Fibroblast of pulmonary artery (primary cell): ENCODE measurements around the gene FAM83F.

ENCODE experiments used
- DNase-seq: peaks from one replicate; pipeline ENCODE4 v3.0.0-alpha.2; 2010; ENCODE audit warnings: low read depth
- H3K4me3 ChIP-seq: replicated peaks from 2 replicates; pipeline ENCODE4 v1.5.1; 2011; ENCODE audit warnings: low read depth, mild to moderate bottlenecking, control low read depth, low read length, moderate library complexity
- CTCF ChIP-seq: IDR thresholded peaks from 2 replicates; pipeline ENCODE4 v1.5.1; 2011; ENCODE audit warnings: mild to moderate bottlenecking, control low read depth, low read length, inconsistent platforms; ENCODE audit errors: missing control alignments

Gene FAM83F

DNA sequence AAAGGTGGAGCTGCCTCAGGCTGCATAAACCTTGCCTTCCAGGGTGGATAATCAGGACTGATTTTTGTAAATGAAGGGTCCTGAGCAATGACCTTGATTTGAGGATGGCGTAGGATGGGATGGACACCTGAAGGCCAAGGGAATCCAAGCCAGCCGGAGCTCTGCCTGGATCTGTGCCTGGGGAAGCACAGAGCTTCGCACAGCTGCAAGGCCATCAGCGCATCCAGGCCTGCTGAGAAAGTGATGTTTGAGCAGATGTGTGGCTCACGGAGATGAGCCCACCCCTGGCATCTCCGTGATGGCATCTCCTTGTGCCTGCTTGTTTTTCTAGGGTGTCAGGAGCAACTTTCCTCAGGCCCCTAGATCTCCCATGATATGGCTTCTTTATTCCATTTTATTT, 23.3 kb downstream of the FAM83F start:
- no peak for TF ChIP-seq CTCF
- H3K4me3 ChIP-seq: no peak overlapping the region

GRCh38 chr22:40019100-40019499, 24.3 kb downstream of the FAM83F start:
- no peak for DNase-seq
- TF ChIP-seq CTCF: no peak
- H3K4me3 ChIP-seq: no peak overlapping the region

More for the DNA sequence above, 23.3 kb downstream of the FAM83F start:
- DNase-seq: no peak

DNA sequence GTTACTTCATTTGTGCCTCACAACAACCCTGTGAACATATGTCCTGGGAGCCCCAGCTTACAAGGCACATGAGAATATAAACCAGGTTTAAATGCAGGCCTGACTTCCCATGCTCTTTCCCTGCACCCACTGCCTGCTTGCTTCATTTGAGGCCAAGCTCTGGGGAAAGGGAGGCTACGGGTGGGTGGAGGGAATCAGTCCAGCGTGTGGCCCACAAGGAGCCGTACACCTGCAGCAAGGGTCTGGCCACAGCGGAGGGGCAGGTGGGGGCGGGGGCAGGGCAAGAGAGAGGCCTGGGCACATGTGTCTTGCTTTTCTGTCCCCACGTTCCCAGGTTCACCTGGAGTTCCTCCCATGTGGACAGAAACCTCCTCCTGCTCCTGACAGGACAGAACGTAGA, 26.2 kb downstream of the FAM83F start:
- no peak for DNase-seq

DNA sequence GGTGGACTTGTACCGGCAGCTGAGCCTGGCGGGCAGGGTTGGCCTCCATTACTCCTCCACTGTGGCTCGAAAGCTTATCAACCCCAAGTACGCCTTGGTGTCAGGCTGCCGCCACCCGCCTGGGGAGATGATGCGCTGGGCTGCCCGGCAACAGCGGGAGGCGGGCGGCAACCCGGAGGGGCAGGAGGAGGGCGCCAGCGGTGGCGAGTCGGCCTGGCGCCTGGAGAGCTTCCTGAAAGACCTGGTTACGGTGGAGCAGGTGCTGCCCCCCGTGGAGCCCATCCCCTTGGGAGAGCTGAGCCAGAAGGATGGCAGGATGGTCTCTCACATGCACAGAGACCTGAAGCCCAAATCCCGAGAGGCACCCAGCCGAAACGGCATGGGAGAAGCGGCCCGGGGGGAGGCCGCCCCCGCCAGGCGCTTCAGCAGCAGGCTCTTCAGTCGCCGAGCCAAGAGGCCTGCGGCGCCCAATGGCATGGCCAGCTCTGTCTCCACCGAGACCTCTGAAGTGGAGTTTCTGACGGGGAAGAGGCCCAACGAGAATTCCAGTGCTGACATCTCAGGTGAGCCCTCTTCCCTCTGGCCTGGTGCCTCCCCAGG, 26.7 kb downstream of the FAM83F start:
- no peak for DNase-seq
- no peak overlapping the region for H3K4me3 ChIP-seq
- no peak for TF ChIP-seq CTCF

More for the DNA sequence above, 26.2 kb downstream of the FAM83F start:
- no peak for TF ChIP-seq CTCF
- no peak overlapping the region for H3K4me3 ChIP-seq

DNA sequence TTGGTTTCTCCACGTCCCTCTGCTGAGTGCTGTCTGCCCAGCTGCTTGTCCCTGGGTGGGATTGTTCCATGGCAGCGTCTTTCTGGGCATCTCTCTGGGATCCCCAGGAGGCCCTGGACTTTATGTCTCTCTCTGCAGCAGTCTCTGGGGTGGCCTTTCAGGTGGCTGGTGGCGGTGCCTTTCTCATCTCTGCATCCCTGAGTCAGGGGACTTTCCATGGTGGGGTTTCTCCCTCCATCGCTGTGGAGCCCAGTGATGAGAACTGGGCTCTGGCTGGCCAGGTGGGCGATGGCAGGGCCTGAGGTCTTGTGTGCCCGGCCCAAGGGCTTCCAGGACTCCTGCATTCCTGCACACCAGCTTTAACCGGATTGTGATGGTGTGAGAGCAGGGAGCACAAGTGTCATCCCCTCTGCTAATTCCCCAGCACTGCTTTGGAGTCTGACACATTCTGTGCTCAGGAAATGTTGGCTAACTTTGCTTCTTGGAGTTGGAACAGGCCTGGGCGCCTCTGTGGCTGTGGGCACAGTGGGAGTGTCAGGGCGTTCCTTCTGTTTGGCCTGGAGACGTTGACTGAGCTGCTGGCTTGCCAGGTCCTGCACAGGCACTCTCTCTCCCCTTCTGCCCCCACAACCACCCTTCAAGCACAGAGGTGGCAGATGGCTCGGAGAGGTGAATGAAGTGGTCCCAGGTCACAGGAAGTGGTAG, 27.9 kb downstream of the FAM83F start:
- TF ChIP-seq CTCF: no peak
- DNase-seq: no peak

GRCh38 chr22:40023341-40023841, 28.6 kb downstream of the FAM83F start:
- H3K4me3 ChIP-seq: no peak overlapping the region
- no peak for TF ChIP-seq CTCF
- no peak for DNase-seq

More for the DNA sequence above, 27.9 kb downstream of the FAM83F start:
- no peak overlapping the region for H3K4me3 ChIP-seq
